IPS DF 6.9 (cell line): Measurements from ENCODE around the gene PTP4A1.
"Not testable (repeated sequence)": the region's sequence is repeated elsewhere in the genome, so short reads cannot be mapped to it uniquely, and the experiment has no call there.

Source experiments
- DNase-seq: peaks from one replicate; pipeline ENCODE4 v3.0.0-alpha.2; 2013; ENCODE audit warnings: low read depth, low spot score
- H3K27ac ChIP-seq: one replicate; pipeline ENCODE4 v1.5.1; 2013; ENCODE audit warnings: low read length, control low read depth
- H3K27me3 ChIP-seq: 2 replicates; pipeline ENCODE4 v1.6.1; 2013; ENCODE audit warnings: mild to moderate bottlenecking, low read length; ENCODE audit not compliant: control insufficient read depth, insufficient read depth
- H3K36me3 ChIP-seq: 2 replicates; pipeline ENCODE4 v1.6.1; 2013; ENCODE audit warnings: low read length; ENCODE audit not compliant: control insufficient read depth, insufficient read depth
- H3K4me1 ChIP-seq: 2 replicates; pipeline ENCODE4 v1.6.1; 2013; ENCODE audit warnings: low read length; ENCODE audit not compliant: control insufficient read depth, insufficient read depth
- H3K4me3 ChIP-seq: 2 replicates; pipeline ENCODE4 v1.5.1; 2013; ENCODE audit warnings: mild to moderate bottlenecking, low read length
- H3K9me3 ChIP-seq: 2 replicates; pipeline ENCODE4 v1.6.1; 2013; ENCODE audit warnings: low read length, inconsistent platforms; ENCODE audit not compliant: control insufficient read depth, insufficient read depth
- WGBS: extraction: QIAGEN DNeasy Blood & Tissue Kit; methylation state at CpG from one replicate; pipeline ENCODE4 v1.1.7; 2013; ENCODE audit warnings: mixed read lengths, missing lambda C conversion rate; ENCODE audit not compliant: insufficient read length, insufficient coverage; 5-methylcytosine and 5-hydroxymethylcytosine counted together

PTP4A1 gene

DNA sequence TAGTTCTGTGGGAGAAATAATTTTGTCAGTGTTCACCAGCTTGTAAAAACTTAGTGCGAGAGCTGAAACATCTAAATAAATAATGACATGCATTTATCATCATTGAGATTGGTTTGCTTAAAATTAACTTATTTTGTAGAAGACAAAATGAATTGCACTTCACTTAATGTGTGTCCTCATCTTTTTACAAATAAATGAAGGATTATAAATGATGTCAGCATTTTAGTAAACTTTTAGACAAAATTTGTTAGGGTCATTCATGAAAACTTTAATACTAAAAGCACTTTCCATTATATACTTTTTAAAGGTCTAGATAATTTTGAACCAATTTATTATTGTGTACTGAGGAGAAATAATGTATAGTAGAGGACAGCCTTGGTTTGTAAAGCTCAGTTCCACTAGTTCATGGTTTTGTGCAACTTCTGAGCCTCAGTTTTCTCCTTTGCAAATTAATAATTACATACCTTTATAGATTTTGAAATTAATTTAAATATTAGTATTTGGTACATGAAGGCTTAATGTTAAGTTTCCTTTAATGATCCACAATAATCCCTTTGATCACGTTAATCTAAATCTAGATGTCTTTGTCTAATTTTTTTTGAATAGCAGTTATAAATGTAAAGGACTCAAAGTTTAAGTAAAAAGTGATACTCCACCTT is 9.2 kb downstream of the PTP4A1 start:
- Histone ChIP-seq H3K4me1 (no peaks in the 10 kb centered on the region), H3K4me3 (no peak overlapping the region), H3K36me3 (peaks cover 3% of the 10 kb centered on the region; the same call in 1 of the 2 replicates), H3K27ac (no peak overlapping the region), H3K9me3 (no peaks in the 10 kb centered on the region), H3K27me3 (no peaks in the 10 kb centered on the region)
- no CpG with 5 or more reads among the region's 2 CpGs for WGBS
- DNase-seq = no peak

DNA sequence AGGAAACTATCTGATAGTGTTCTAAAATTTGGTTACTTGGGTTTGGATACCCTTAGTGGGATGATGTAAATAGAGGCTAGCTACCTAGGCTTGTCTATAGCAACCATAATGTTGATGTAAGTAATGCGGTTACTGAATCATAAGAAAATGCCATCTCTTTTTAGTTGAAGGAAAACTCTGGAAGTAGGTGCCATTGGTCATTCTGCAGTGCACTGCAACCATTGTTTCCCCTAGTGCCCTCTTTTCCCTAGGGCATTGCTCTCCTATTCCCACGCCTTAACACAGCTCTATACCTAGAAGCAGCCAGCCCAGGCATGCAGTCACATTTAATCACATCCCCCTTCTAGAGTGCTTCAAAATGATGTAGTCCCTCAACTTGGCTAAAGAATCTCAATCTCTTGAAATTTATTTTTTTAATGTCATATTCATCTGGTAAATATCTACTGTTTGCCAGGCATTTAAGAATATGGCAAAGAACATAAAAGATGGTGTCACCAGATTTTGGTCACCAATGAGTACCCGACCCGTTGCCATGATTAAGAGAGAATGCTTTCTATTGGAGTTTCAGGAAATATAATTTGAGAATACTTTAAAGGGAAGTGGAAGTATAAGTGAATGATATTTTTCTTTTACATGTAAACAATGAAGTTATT is 10.4 kb downstream of the PTP4A1 start:
- Histone ChIP-seq H3K27me3 (no peaks in the 10 kb centered on the region), H3K9me3 (no peaks in the 10 kb centered on the region), H3K4me1 (no peaks in the 10 kb centered on the region), H3K36me3 (peaks cover 2% of the 10 kb centered on the region; the same call in 1 of the 2 replicates), H3K27ac (no peak overlapping the region), H3K4me3 (no peak overlapping the region)
- WGBS = no CpG with 5 or more reads among the region's 4 CpGs
- no peak for DNase-seq

DNA sequence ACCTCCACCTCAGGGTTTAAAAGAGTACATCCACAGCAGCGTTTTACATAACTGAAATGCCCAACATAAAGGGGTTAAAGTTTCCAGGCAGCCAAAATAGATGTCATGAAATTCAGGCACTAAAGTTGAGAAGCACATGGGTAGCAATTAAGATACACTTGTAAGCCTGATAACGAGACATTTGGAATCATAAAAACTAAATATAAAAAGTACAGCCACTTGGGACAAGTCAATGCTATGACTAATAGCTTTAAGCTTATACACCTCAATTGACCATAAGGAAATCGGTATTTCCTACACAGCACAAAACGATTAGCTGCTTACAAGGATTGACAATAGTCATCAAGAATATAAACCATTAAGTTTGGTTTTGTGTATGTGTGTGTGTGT is 11.8 kb downstream of the PTP4A1 start:
- Histone ChIP-seq H3K36me3 (peaks cover 2% of the 10 kb centered on the region; the same call in 1 of the 2 replicates), H3K4me1 (no peaks in the 10 kb centered on the region), H3K9me3 (no peaks in the 10 kb centered on the region), H3K27ac (no peak overlapping the region), H3K4me3 (no peak overlapping the region), H3K27me3 (no peaks in the 10 kb centered on the region)
- no CpG with 5 or more reads among the region's 4 CpGs for WGBS
- DNase-seq = no peak

DNA sequence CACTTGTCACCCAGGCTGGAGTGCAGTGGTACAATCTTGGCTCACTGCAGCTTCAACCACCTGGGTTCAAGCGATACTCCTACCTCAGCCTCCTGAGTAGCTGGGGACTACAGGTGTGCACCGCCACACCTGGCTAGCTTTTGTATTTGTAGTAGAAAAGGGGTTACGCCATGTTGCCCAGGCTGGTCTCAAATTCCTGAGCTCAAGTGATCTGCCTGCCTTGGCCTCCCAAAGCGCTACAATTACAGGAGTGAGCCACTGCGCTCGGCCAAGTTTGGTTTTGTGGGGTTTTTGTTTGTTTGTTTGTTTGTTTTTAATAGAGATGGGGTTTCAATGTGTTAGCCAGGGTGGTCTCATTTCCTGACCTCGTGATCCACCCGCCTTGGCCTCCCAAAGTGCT is 12.3 kb downstream of the PTP4A1 start:
- WGBS = no CpG with 5 or more reads among the region's 8 CpGs
- Histone ChIP-seq H3K9me3 (no peaks in the 10 kb centered on the region), H3K27me3 (no peaks in the 10 kb centered on the region), H3K4me3 (no peak overlapping the region), H3K4me1 (no peaks in the 10 kb centered on the region), H3K27ac (no peak overlapping the region), H3K36me3 (peaks cover 2% of the 10 kb centered on the region; the same call in 1 of the 2 replicates)
- no peak for DNase-seq

DNA sequence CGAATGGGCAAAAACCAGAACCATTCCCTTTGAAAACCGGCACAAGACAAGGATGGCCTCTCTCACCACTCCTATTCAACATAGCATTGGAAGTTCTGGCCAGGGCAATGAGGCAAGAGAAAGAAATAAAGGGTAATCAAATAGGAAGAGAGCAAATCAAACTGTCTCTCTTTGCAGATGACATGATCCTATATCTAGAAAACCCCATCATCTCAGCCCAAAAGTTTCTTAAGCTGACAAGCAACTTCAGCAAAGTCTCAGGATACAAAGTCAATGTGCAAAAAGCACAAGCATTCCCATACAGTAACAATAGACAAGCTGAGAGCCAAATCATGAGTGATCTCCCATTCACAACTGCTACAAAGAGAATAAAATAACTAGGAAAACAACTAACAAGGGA is 13.4 kb downstream of the PTP4A1 start:
- H3K27ac ChIP-seq, H3K9me3 ChIP-seq: not testable (repeated sequence)
- WGBS = no CpG with 5 or more reads among the region's 2 CpGs

DNA sequence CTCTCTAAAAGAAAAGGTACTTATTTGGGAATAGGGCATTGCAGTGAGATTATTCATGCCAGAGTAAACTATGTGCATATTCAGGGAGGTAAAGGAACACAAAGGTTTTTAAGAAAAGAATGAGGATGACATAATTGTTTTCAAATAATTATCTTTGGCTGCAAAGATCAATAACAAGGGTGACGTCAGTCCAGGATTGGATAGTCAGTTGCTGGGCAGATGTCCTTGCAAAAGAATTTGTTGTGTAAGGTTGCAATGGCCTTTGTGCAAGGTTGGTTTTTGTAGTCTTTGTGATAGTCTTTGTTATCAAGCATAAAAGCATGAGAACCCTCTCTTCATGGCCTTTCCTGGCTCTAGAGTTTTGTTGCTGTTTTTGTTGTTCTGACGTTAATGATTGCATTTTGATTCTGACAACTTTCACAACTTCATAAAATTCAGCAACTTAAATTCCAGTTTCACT is 17.7 kb downstream of the PTP4A1 start:
- no peak overlapping the region for H3K4me3 ChIP-seq
- H3K4me1 ChIP-seq = no peaks in the 10 kb centered on the region
- no peak for DNase-seq
- H3K27ac ChIP-seq = no peak overlapping the region
- H3K36me3 ChIP-seq = no peaks in the 10 kb centered on the region
- H3K27me3 ChIP-seq = no peaks in the 10 kb centered on the region
- H3K9me3 ChIP-seq = no peaks in the 10 kb centered on the region
- no CpG with 5 or more reads among the region's 2 CpGs for WGBS

More for the DNA sequence above, 13.4 kb downstream of the PTP4A1 start:
- H3K27me3 ChIP-seq, H3K36me3 ChIP-seq, H3K4me3 ChIP-seq, DNase-seq, H3K4me1 ChIP-seq: not testable (repeated sequence)

DNA sequence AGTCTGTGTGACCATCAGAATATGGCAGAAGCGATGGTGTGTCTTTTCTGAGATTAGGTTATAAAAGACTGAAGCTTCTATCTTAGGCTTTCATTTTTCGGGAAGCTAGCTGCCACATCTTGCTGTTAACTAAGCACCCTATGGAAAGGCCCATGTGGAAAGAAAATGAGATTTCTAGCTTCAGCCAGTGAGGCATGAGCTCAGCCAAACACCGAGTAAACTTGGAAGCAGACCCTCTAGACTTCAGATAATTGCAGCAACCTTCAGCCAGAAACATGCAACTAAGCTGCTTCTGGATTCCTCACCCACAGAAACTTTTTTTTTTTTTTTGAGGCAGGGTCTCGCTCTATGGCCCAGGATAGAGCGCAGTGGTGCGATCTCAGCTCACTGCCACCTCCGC is 20.6 kb downstream of the PTP4A1 start:
- Histone ChIP-seq H3K36me3 (no peaks in the 10 kb centered on the region), H3K27ac (no peak overlapping the region), H3K4me3 (no peak overlapping the region), H3K9me3 (no peaks in the 10 kb centered on the region), H3K27me3 (no peaks in the 10 kb centered on the region), H3K4me1 (no peaks in the 10 kb centered on the region)
- no CpG with 5 or more reads among the region's 7 CpGs for WGBS
- DNase-seq = no peak

DNA sequence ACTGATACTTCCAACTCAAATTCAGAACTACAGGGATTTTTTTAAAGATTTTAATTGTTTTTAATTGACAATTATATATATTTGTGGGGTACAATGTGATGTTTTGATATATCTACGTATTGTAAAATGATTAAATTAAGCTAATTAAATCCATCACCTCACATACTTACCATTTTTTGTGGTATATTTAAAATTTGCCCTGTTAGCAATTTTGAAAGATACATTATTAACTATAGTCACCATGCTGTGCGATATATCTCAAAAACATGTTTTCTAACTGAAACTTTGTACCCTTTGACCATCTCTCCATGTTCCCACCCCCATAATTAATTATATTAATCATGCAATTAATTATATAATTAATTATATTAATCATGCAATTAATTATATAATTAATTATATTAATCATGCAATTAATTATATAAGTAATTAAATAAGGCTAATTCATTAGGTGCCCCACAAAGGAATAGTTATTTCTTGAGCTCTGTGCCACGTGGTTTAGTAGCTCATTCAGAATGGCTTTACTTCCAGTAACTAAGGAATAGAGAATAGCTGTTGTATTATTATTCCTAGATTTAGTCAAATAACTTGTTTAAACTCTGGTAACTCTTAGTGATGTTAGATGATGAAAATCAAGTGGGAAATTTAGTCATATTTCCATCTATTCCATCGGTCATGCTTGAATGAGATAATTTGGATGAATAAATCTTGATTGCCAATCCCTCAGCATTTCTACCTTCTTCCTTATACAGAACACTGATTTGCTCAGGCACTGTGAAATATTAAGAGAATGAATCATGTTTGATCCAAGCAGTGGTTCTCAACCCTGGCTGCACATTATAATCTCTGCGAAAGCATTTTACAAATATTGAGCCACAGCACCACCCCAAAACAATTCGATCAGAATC is 25.1 kb downstream of the PTP4A1 start:
- no peaks in the 10 kb centered on the region for H3K36me3 ChIP-seq
- no peaks in the 10 kb centered on the region for H3K9me3 ChIP-seq
- no peak for DNase-seq
- H3K4me3 ChIP-seq = peak overlapping the region; percentile 35; the same call in 1 of the 2 replicates
- no peaks in the 10 kb centered on the region for H3K27me3 ChIP-seq
- no peaks in the 10 kb centered on the region for H3K4me1 ChIP-seq
- H3K27ac ChIP-seq = no peak overlapping the region
- no CpG with 5 or more reads among the region's 6 CpGs for WGBS

DNA sequence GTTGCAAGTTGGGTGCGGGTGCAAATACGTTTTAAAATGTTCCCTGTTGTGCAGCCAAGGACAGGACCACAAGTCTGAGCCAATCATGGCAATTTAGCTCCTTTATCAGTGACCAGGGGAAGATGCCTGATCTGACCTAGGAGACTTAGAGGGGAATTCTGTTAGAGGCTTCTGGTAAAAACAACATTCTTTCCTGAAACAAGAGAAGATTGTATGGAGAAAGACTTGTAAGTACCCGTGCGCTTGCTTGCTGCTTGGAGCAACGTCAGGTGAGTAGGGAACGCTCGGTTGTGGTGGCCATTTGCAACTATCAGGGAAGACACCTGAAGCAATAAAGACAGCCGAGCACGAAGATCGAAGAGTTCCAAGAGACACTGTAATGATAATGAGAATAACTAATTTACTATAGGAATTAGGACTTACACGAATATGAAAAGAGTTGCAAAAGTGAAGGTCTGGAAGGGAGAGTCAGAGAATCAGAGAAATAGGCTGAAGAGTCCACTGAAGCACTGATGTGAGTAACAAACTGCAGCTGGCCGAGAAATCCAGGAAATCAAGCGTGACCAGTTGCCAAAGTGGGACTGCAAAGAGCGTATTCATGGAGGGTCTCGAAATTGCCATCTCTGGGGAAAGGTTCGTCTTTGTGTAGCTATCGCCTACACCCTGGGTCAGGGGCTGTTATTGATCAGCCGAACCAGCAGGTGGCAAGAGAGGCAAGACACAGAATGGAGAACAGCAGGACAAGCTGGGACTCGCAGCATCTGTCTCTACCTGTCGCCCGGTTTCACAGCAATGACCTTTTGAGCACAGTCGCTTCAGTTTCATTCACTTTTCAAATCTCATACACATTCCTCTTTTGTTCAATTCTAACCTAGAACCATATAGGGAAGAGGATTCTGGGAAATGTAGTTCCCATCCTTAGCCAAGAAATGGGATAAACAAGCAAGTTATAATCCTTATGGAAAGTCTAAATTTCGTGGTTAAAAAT is 26.1 kb downstream of the PTP4A1 start:
- Histone ChIP-seq H3K27ac (no peak overlapping the region), H3K36me3 (no peaks in the 10 kb centered on the region), H3K4me3 (peak overlapping the region; percentile 35; the same call in 1 of the 2 replicates), H3K9me3 (no peaks in the 10 kb centered on the region), H3K4me1 (no peaks in the 10 kb centered on the region), H3K27me3 (no peaks in the 10 kb centered on the region)
- no CpG with 5 or more reads among the region's 23 CpGs for WGBS
- DNase-seq = no peak
